Uterus (tissue), 4 donors: ENCODE data around the gene EIF2A. TPM values are rescaled to one million over a fixed set of nuclear protein-coding genes. Genes with fewer than 3 reads are reported as not detected.

Experiments used
- DNase-seq, 2 donors: peaks; one replicate each; pipeline ENCODE4 v3.0.0-alpha.2; 2019 to 2020
- H3K27ac ChIP-seq, 2 donors: fragments of 200-600 bp; sonication (generic); 1 replicate in 1 of 2; 2 replicates in 1 of 2; pipeline ENCODE4 v1.5.1; 2016 to 2018
- H3K27me3 ChIP-seq, 2 donors: fragments of 200-600 bp; sonication (generic); one replicate each; pipeline ENCODE4 v1.5.1; 2018 to 2019; ENCODE audit warnings: control low read depth in 1 of 2
- H3K36me3 ChIP-seq, 2 donors: fragments of 200-600 bp; sonication (generic); one replicate each; pipeline ENCODE4 v1.5.1; 2019; ENCODE audit warnings: control low read depth in 1 of 2
- H3K4me1 ChIP-seq, 2 donors: fragments of 200-600 bp; sonication (generic); one replicate each; pipeline ENCODE4 v1.5.1; 2018 to 2019; ENCODE audit warnings: control low read depth in 1 of 2
- H3K4me3 ChIP-seq, 2 donors: fragments of 200-600 bp; sonication (generic); 1 replicate in 1 of 2; 2 replicates in 1 of 2; pipeline ENCODE4 v1.5.1; 2018 to 2019; ENCODE audit warnings: mild to moderate bottlenecking in 1 of 2
- H3K9me3 ChIP-seq, 2 donors: fragments of 200-600 bp; sonication (generic); one replicate each; pipeline ENCODE4 v1.5.1; 2019; ENCODE audit warnings: control low read depth in 1 of 2
- CTCF ChIP-seq, 4 experiments: fragments of 200-600 bp in 2 of 4; fragments of 450-650 bp in 2 of 4; sonication (generic) in 2 of 4; IDR thresholded peaks; one replicate each; pipeline ENCODE4 v1.5.1; 2016 to 2019; ENCODE audit warnings: antibody characterized with exemption in 4 of 4, mild to moderate bottlenecking in 2 of 4, moderate library complexity in 1 of 4
- POLR2A ChIP-seq, 2 donors: fragments of 450-650 bp; IDR thresholded peaks; one replicate each; pipeline ENCODE4 v1.6.1; 2016; ENCODE audit warnings: antibody characterized with exemption in 2 of 2, mild to moderate bottlenecking in 1 of 2, moderate library complexity in 1 of 2
- intact Hi-C: fragments of 100-400 bp; cut with DNase I; formaldehyde crosslinking; loops from one replicate; pipeline ENCODE4 v1.15.1; 2023; ENCODE audit warnings: low total_unique reads
- total RNA-seq, 4 donors: library from RNA; depleted of rRNA in 3 of 4; stranded (reverse); fragments of >200 nt in 3 of 4; gene quantifications; one replicate each; pipeline versions ENCODE4 v1.1.0 to v1.2.4, GENCODE V29; 2014 to 2023
- donor health status: DM: yes; HTN: yes; CAD: no.

EIF2A gene
- total RNA-seq, 4 donors from 2014 or later: 112 to 266 (median 187) TPM

- no peaks in the 10 kb centered on the region for H3K4me1 ChIP-seq
- H3K4me3 ChIP-seq: no peak overlapping the region
- no peaks in the 10 kb centered on the region for H3K36me3 ChIP-seq
- no peaks in the 10 kb centered on the region for H3K9me3 ChIP-seq
- H3K27me3 ChIP-seq: no peaks in the 10 kb centered on the region
- intact Hi-C loops: no loop called here
- no peak overlapping the region for H3K27ac ChIP-seq
- no peak for DNase-seq
- no peak for TF ChIP-seq POLR2A (IDR thresholded peaks at IDR 0.05)
- no peak for TF ChIP-seq CTCF (IDR thresholded peaks at IDR 0.05)
Measured at GRCh38 chr3:150626148-150626930, 79.8 kb downstream of the EIF2A start.

- Histone ChIP-seq H3K4me3 (no peak overlapping the region), H3K27ac (no peak overlapping the region), H3K4me1 (no peaks in the 10 kb centered on the region), H3K27me3 (no peaks in the 10 kb centered on the region), H3K9me3 (no peaks in the 10 kb centered on the region), H3K36me3 (no peaks in the 10 kb centered on the region)
- intact Hi-C loops: no loop called here
- DNase-seq: no peak
- TF ChIP-seq POLR2A (IDR thresholded peaks at IDR 0.05) (no peak), CTCF (IDR thresholded peaks at IDR 0.05) (no peak)
Measured at GRCh38 chr3:150627557-150627956, 81.0 kb downstream of the EIF2A start.

GRCh38 chr3:150631515-150632221 lies 85.1 kb downstream of the EIF2A start:
- Histone ChIP-seq H3K36me3 (no peaks in the 10 kb centered on the region), H3K27ac (no peak overlapping the region), H3K4me3 (no peak overlapping the region), H3K27me3 (no peaks in the 10 kb centered on the region), H3K4me1 (no peaks in the 10 kb centered on the region), H3K9me3 (no peaks in the 10 kb centered on the region)
- no peak for DNase-seq
- TF ChIP-seq POLR2A (IDR thresholded peaks at IDR 0.05) (no peak), CTCF (IDR thresholded peaks at IDR 0.05) (no peak)
- intact Hi-C loops: no loop called here

- H3K36me3 ChIP-seq: no peaks in the 10 kb centered on the region
- no peak overlapping the region for H3K4me3 ChIP-seq
- H3K4me1 ChIP-seq: no peaks in the 10 kb centered on the region
- intact Hi-C loops: no loop called here
- H3K9me3 ChIP-seq: no peaks in the 10 kb centered on the region
- no peaks in the 10 kb centered on the region for H3K27me3 ChIP-seq
- DNase-seq: no peak
- no peak overlapping the region for H3K27ac ChIP-seq
- no peak for TF ChIP-seq CTCF (IDR thresholded peaks at IDR 0.05)
Measured at GRCh38 chr3:150635076-150635475, 88.5 kb downstream of the EIF2A start.

- TF ChIP-seq CTCF (IDR thresholded peaks at IDR 0.05) (no peak), POLR2A (IDR thresholded peaks at IDR 0.05) (no peak)
- Histone ChIP-seq H3K9me3 (no peaks in the 10 kb centered on the region), H3K36me3 (no peaks in the 10 kb centered on the region), H3K4me1 (no peaks in the 10 kb centered on the region), H3K27ac (no peak overlapping the region), H3K4me3 (no peak overlapping the region), H3K27me3 (no peaks in the 10 kb centered on the region)
- intact Hi-C loops: no loop called here
- no peak for DNase-seq
Measured at GRCh38 chr3:150635526-150635925, 88.9 kb downstream of the EIF2A start.
